Activated CD4-positive, alpha-beta T cell treated with anti-CD3 and anti-CD28 coated beads, Interleukin-2, Interleukin-6, amounts not matched to agents 100 ng/mL and 50 ng/mL, durations not matched to agents 16 hours and 8 hours (primary cell): ENCODE measurements around the gene EPHA4.

Experiments
- DNase-seq: peaks from one replicate; pipeline ENCODE4 v3.0.0-alpha.2; 2020

The EPHA4 gene

GRCh38 chr2:221571025-221571550 lies 1.0 kb downstream of the EPHA4 start:
- DNase-seq, result no peak

- DNase-seq, result peak; percentile 11
Observed at GRCh38 chr2:221570321-221570935, 1.7 kb downstream of the EPHA4 start.

- DNase-seq, result no peak
Observed at GRCh38 chr2:221569871-221570270, 2.2 kb downstream of the EPHA4 start.

- no peak for DNase-seq
Observed at GRCh38 chr2:221569425-221569845, 2.7 kb downstream of the EPHA4 start.

- no peak for DNase-seq
Observed at GRCh38 chr2:221568299-221568698, 3.8 kb downstream of the EPHA4 start.

GRCh38 chr2:221567809-221568208 lies 4.3 kb downstream of the EPHA4 start:
- DNase-seq, result no peak

GRCh38 chr2:221567231-221567760 lies 4.8 kb downstream of the EPHA4 start:
- DNase-seq, result no peak

GRCh38 chr2:221563270-221563985 lies 8.7 kb downstream of the EPHA4 start:
- no peak for DNase-seq

- no peak for DNase-seq
Observed at GRCh38 chr2:221562226-221562625, 9.9 kb downstream of the EPHA4 start.

- no peak for DNase-seq
Observed at GRCh38 chr2:221561770-221562169, 10.3 kb downstream of the EPHA4 start.

GRCh38 chr2:221559991-221560390 lies 12.1 kb downstream of the EPHA4 start:
- DNase-seq, result no peak

- DNase-seq, result no peak
Observed at GRCh38 chr2:221558107-221558506, 14.0 kb downstream of the EPHA4 start.

GRCh38 chr2:221555494-221555846 lies 16.6 kb downstream of the EPHA4 start:
- DNase-seq, result no peak

- peak; percentile 14 for DNase-seq
Observed at GRCh38 chr2:221554769-221555493, 17.2 kb downstream of the EPHA4 start.

- DNase-seq, result no peak
Observed at GRCh38 chr2:221553333-221553732, 18.8 kb downstream of the EPHA4 start.

- no peak for DNase-seq
Observed at GRCh38 chr2:221552291-221552690, 19.8 kb downstream of the EPHA4 start.

GRCh38 chr2:221551864-221552263 lies 20.2 kb downstream of the EPHA4 start:
- no peak for DNase-seq

GRCh38 chr2:221549143-221549542 lies 23.0 kb downstream of the EPHA4 start:
- DNase-seq, result no peak

- DNase-seq, result peak; percentile 16
Observed at GRCh38 chr2:221546505-221547225, 25.4 kb downstream of the EPHA4 start.

GRCh38 chr2:221541131-221541735 lies 30.9 kb downstream of the EPHA4 start:
- DNase-seq, result no peak

GRCh38 chr2:221539246-221539645 lies 32.9 kb downstream of the EPHA4 start:
- DNase-seq, result no peak

- no peak for DNase-seq
Observed at GRCh38 chr2:221535824-221536223, 36.3 kb downstream of the EPHA4 start.
